Vagina (tissue), 2 donors: ENCODE measurements around the gene C11orf52.

Experiments used
- CTCF ChIP-seq, 3 experiments: fragments of 450-650 bp in 2 of 3; fragments of 200-600 bp in 1 of 3; sonication (generic) in 1 of 3; IDR thresholded peaks; one replicate each; pipeline ENCODE4 v1.5.1; 2017 to 2019; ENCODE audit warnings: antibody characterized with exemption in 3 of 3, mild to moderate bottlenecking in 2 of 3, moderate library complexity in 2 of 3
- POLR2A ChIP-seq, 2 donors: fragments of 450-650 bp; IDR thresholded peaks; one replicate each; pipeline ENCODE4 v1.6.1; 2017; ENCODE audit warnings: antibody characterized with exemption in 2 of 2, mild to moderate bottlenecking in 2 of 2, moderate library complexity in 2 of 2

- TF ChIP-seq CTCF (IDR thresholded peaks at IDR 0.05) (peak in 1 of 3 experiments; percentile 22), POLR2A (IDR thresholded peaks at IDR 0.05) (no peak)
Observed at GRCh38 chr11:111870886-111871692, 47.6 kb upstream of the C11orf52 start, which contains the start of gene ALG9.
